ENCODE results near the gene EIF5. TPM values are rescaled to one million over a fixed set of nuclear protein-coding genes. Genes with fewer than 3 reads are reported as not detected.

Gene EIF5
- total RNA-seq, 6 experiments from 2014 or later, result 186 to 357 (median 215) TPM

DNA sequence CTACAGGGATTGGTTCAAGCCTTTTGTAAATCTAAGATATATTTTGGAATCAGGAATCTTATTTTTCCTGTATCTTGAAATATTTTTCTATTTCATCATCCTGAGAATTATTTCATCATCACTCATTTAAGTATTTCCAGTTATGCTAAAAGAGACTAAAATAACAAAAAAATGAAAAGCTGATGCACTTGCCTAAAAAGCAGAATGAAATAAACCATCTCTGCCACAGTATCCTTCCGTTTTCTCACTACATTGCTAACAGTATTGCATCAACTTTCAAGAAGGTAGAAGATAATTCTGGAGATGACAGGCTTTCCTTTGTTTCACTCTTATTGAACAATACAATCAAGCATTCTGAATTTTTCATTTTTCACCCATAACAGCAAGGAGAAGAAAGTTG lies 31.1 kb upstream of the EIF5 start:
- Histone ChIP-seq H3K27me3 (no peaks in the 10 kb centered on the region), H3K27ac (no peak overlapping the region), H3K4me1 (no peaks in the 10 kb centered on the region), H3K9me3 (no peaks in the 10 kb centered on the region), H3K36me3 (no peaks in the 10 kb centered on the region), H3K4me3 (no peak overlapping the region)
- ATAC-seq (no peak), DNase-seq (no peak)
- 78% methylated on average over 1 of the region's 1 CpG for WGBS (ENCODE audit: insufficient coverage, low coverage, low lambda C conversion rate, missing lambda C conversion rate)
- TF ChIP-seq, protein P1, sequence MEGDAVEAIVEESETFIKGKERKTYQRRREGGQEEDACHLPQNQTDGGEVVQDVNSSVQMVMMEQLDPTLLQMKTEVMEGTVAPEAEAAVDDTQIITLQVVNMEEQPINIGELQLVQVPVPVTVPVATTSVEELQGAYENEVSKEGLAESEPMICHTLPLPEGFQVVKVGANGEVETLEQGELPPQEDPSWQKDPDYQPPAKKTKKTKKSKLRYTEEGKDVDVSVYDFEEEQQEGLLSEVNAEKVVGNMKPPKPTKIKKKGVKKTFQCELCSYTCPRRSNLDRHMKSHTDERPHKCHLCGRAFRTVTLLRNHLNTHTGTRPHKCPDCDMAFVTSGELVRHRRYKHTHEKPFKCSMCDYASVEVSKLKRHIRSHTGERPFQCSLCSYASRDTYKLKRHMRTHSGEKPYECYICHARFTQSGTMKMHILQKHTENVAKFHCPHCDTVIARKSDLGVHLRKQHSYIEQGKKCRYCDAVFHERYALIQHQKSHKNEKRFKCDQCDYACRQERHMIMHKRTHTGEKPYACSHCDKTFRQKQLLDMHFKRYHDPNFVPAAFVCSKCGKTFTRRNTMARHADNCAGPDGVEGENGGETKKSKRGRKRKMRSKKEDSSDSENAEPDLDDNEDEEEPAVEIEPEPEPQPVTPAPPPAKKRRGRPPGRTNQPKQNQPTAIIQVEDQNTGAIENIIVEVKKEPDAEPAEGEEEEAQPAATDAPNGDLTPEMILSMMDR (IDR thresholded peaks at IDR 0.05), result no peak
- no peak for TF ChIP-seq POLR2A (IDR thresholded peaks at IDR 0.05)
- intact Hi-C loops (cut with DNase I), result no loop called here

DNA sequence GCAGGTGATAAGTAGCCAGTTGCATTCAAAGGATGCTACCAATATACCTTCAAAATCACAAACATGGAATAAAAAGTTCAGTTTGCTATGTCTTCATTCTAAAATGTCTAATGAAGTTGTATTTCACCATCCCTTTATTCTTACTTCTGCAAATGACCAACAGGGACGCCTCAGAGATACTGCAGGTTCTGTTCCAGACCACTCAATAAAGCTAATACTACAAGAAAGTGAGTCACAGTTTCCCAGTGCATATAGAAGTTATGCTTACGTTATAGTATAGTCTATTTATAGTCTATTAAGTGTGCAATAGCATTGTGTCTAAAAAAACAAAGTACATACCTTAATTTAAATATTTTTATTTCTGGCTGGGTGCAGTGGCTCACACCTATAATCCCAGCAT lies 29.3 kb upstream of the EIF5 start:
- H3K9me3 ChIP-seq, result no peaks in the 10 kb centered on the region
- 25% methylated on average over 2 of the region's 2 CpGs for WGBS (ENCODE audit: insufficient coverage, low coverage, low lambda C conversion rate, missing lambda C conversion rate)
- intact Hi-C loops (cut with DNase I), result no loop called here
- TF ChIP-seq, protein P1 (IDR thresholded peaks at IDR 0.05), result no peak
- TF ChIP-seq POLR2A (IDR thresholded peaks at IDR 0.05), result no peak
- ATAC-seq (no peak), DNase-seq (no peak)
- no peak overlapping the region for H3K27ac ChIP-seq
- no peak overlapping the region for H3K4me3 ChIP-seq
- H3K4me1 ChIP-seq, result no peaks in the 10 kb centered on the region
- H3K27me3 ChIP-seq, result no peaks in the 10 kb centered on the region
- no peaks in the 10 kb centered on the region for H3K36me3 ChIP-seq

GRCh38 chr14:103308717-103309616 lies 25.1 kb upstream of the EIF5 start:
- ATAC-seq, result no peak
- DNase-seq, result peak in 1 of 3 donors; percentile 33
- no peaks in the 10 kb centered on the region for H3K9me3 ChIP-seq
- intact Hi-C loops (cut with DNase I), result no loop called here
- H3K4me1 ChIP-seq, result peaks cover 0 to under 1% (median 0%) of the 10 kb centered on the region in 4 donors
- TF ChIP-seq, protein P1 (IDR thresholded peaks at IDR 0.05), result no peak
- TF ChIP-seq POLR2A (IDR thresholded peaks at IDR 0.05), result no peak
- H3K4me3 ChIP-seq, result no peak overlapping the region
- no peaks in the 10 kb centered on the region for H3K27me3 ChIP-seq
- H3K36me3 ChIP-seq, result no peaks in the 10 kb centered on the region
- no peak overlapping the region for H3K27ac ChIP-seq
- 100% methylated on average over 2 of the region's 10 CpGs for WGBS (ENCODE audit: insufficient coverage, low coverage, low lambda C conversion rate, missing lambda C conversion rate)

- intact Hi-C loops (cut with DNase I), result no loop called here
- Histone ChIP-seq H3K27me3 (no peaks in the 10 kb centered on the region), H3K4me1 (peaks cover 0 to 15% (median 4%) of the 10 kb centered on the region in 4 donors), H3K4me3 (no peak overlapping the region), H3K9me3 (no peaks in the 10 kb centered on the region), H3K27ac (no peak overlapping the region), H3K36me3 (no peaks in the 10 kb centered on the region)
- TF ChIP-seq POLR2A (IDR thresholded peaks at IDR 0.05), result no peak
- TF ChIP-seq, protein P1 (IDR thresholded peaks at IDR 0.05), result no peak
- ATAC-seq (no peak), DNase-seq (peak in 1 of 3 donors; percentile 25)
- WGBS (ENCODE audit: insufficient coverage, low coverage, low lambda C conversion rate, missing lambda C conversion rate), result 100% methylated on average over 1 of the region's 12 CpGs
Observed at GRCh38 chr14:103310576-103311095, 23.4 kb upstream of the EIF5 start.

All from right lobe of liver (tissue), 6 donors.